CD4-positive, alpha-beta T cell treated with Interleukin-21 for 1 hour (primary cell): ENCODE data around the gene TSPAN9.

Experiments used
- DNase-seq: peaks from one replicate; pipeline ENCODE4 v3.0.0-alpha.2; 2020

The TSPAN9 gene

DNA sequence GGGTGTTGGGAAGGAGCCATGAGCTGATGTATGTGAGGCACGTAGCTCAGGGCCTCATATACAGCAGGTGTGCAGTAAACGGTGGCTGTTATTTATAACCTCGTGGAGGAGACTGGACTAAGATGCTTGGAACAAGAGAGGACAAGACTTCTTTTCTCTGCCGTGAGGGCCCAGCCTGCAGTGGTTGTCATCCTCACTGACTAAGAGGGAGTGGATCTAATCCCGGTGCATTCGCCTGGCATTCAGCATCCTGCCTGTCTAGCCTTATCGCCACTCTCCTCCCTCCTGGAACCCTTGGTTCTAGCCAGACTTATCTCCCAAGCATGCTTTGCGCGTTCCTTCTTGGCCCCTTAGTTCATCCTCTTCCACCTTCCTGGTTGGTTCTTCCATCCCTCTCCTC lies 3.9 kb downstream of the TSPAN9 start:
- no peak for DNase-seq

DNA sequence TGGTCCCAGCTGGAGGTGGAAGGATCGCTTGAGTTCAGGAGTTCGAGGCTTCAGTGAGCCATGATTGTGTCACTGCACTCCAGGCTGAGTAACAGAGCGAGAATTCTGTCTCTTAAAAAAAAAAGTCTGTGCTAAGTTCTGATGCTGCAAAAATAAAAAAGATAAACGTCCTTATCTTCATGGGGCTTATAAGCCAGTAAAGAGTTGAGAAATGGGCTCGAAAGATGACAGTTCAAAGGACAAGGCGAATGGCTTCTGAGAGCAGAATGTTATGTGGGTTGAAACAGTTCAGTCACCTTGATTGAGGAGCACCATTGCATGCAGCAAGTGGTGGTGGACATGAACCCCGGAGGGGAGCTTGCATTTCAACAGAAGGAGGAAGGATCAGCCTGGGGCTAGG lies 4.7 kb downstream of the TSPAN9 start:
- no peak for DNase-seq

DNA sequence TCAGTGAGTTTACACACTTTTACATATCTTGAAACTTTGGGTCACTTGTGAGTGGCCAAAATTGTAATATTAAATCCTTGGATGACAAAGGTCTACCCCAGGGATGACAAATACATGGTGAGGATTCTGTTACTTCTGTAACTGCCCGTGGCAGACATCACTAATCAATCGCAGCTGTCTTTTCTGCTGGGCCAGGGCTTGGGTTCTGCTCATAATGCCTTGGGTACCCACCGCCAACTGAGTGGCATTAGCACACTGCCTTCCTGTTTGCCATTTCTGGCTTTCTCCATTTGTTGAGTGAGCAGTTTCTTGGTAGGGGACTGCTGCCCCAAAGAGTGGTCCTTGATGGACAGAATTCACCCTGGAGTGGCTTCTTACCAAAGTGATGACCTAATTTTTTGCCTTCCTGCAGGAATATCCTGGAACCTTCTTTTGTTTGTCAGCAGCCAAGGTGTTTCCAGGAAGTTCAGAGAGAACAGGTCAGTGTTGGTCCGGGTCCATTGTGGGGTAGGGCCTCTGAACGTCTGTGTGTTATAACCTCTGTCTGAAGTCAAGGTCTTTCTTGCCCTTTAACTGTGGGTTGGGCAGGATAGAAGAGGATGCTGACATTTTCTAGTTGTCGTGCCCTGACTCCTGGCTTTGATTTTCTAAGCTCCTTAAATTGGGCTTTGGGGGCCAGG lies 6.2 kb downstream of the TSPAN9 start:
- DNase-seq = no peak

DNA sequence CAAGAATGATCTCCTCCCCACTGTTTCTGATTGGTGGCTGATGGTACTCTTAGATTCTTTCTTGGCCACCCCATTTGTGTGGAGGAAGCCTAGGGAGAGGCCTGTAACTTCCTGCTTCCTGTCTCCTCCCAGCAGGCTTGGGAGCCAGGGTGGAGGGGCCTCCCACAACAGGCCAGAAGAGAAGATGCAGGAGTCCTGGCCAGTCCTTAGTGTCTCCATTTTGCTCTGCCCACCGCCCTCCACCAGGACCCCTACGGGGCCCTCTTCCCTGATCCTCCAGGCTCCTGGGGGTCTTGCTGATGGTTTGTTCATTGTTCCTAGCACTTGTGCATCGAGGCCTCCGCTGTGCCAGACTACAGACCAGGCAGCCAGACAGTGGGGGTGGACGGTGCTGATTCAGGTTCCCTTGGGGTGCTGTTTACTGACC lies 6.8 kb downstream of the TSPAN9 start:
- DNase-seq = no peak

DNA sequence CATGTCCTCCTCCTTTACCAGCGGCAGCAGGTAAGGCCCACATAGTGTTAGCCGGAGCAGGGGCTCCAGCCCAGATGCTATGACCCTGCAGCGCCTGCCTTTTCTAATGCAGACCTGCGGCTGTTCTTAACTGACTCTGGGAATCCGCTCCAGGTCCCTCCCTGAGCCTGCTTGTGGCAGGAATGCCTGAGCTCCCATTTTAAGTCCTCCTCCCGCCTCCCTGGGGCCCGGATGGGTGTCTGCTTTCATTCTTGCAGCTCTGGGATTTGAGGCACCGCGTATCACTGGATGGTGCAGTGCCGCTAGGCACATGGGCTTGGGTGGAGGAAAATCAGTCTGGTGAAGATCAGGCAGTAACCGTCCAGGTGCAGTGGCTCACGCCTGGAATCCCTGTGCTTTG lies 7.6 kb downstream of the TSPAN9 start:
- DNase-seq = no peak

DNA sequence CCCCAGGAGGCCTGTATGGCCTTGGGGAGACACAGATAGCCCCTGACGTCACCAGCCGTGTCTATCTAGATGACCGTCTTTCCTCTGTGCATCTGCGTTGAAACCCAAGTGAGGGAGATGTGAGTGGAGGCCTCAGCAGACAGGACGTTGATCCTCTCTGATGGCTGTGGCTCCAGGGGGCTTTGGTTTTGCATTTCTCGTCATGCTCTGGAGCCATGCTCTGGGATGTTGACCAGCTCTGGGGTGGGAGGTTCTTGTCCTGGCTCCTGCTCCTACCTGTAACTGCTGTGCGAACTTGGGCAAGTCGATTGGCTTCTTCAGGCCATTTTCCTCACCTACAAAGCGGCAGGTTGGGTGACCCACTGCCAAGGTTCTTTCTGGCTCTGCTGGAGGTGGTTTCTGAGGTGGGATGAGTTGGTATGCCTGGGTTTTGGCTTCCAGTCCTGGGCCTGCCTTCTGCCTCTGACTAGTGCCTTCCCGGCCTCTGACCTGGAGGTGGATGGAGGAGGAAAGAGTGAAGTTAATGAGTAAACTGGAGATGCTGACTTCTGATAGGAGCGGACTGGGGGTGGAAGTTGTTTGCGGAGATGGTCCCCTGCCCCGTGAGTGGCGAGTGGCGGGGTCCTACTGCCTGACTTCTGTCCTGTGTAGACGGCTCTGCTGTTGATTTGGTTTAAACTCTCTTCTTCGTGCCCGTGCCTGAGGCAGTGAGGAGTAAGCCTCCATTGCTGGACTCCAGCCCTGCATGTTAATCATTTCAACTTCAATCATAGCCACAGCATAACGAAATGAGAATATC lies 8.4 kb downstream of the TSPAN9 start:
- DNase-seq = no peak

DNA sequence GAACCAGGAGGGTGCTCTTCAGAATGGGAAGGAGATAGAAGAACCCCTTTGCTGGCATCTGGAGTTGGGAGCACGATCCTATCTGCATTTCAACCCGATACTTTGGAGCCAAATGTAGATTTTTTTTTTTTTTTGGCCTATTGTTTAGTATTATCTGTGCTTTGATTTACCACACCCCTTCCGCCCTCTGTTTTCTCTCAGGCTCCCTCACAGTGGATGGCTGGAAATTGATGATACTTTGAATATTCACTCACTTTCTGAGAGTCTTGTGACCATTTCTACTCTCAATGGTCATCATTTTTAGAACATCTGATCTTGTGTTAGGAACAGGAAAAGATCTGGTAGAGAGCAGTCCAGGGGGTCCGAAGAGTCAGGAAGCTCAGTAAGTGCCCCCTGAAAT lies 9.0 kb downstream of the TSPAN9 start:
- DNase-seq = no peak

DNA sequence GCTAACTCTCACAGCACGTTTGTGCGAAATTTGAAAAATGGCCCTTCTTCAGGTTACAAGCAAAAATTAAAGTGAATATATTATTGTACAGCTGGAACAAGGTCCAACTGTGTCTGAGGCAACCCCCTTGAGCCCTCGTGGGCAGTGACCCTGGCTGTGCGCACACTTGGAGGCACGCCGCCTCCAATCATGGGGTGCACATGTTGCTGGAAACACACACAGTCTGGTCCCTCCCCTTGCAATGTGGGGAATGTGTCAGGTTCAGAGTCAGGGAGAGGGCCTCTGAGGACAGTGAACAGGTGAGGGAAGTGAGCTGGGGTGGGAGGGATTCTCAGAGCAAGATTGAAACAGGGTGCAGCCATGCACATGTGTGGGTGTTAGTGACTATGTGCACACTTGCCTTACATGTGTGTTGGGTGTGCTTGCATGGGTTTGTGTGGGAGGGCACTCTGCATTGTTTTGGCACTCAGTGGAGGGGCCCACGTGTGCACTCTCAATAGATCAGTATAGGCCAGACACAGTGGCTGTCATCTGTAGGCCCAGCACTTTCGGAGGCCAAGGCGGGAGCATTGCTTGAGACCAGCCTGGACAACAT lies 9.6 kb downstream of the TSPAN9 start:
- DNase-seq = no peak

DNA sequence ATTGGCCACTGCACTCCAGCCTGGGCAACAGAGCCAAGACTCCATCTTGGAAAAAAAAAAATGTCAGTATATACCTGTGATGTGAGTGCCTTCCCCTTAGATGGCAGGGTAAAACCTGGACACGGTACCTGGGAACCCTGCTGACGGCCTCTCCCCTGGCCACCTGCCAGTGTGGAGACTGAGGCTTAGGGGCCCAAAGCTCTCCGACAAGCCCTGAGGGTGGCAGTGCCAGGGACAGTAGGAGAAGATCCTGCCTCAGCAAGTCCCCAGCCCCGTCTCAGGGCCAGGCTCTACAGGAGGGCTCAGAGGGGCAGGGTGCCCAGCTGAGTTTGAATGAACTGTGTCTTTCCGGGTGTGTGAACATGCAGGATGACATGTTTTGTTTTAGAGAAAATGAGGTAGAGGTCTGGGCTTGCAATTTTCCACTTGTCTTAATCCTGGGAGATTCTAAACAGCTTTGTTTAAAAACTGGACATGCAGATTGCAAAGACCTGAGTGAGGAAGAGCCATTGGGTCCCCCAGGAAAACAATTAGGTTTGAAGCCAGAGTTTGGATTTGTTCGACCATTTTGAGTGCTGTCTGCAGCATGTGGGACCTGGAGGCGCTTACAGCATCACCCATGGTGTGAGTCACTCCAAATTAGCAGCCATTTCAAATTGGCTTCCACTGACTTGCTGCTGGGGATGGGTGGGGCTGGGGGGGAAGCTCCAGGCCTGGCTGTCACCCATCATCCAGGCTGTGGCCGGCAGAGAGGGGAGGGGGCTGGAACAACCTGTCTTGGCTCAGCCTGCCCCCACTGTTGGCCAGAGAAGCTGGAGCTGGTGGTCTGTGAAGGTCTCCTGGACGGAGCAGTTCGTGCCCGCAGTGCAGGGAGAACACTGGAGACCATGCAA lies 10.8 kb downstream of the TSPAN9 start:
- DNase-seq = no peak

DNA sequence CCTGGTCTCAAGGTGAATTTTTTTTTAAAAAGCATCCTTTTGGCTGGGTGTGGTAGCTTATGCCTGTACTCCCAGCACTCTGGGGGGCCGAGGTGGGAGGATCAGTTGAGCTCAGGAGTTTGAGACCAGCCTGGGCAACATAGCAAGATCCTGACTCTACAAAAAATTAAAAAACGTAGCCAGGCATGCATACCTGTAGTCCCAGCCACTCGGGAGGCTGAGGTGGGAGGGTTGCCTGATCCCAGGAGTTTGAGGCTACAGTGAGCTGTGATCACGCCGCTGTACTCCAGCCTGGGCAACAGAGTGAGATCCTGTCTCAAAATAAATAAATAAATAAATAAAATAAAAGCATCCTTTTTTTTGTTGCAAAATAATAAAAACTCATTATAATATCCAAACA lies 12.4 kb downstream of the TSPAN9 start:
- DNase-seq = no peak

DNA sequence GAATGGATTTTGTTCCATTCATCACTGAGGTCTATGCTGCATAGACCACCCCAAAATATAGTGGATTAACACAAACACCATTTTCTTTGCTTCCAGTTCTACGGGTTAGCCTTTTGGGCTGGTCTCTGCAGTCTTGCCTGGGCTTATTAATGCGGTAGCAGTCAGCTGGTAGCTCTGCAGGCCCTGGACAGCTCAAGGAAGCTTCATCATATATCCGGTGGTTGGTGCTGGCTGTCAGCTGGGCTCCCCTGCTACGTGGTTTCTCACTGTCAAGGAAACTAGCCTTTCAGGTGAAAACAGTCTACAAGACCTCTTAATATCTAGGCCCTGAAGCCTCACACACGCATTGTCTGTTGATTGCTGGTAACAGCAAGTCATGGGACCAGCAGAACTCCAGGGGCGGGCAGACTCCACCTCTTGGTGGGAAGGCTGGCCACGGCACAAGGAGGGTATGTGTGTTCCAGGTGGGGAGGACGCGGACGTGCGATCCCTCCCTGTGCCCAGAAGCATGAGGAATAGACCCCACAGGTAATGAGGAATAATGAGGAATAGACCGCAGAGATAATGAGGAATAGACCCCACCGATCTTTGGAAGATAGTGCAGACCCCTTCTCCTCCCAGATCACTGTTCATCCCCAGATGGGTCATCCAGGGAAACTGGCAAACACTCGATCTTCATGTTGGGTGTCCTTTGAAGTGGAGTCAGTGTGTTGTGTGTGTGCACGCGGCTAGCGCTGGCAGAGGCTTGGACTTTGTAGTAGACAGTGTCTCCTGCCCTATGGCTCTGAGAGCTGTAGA lies 13.3 kb downstream of the TSPAN9 start:
- DNase-seq = no peak

DNA sequence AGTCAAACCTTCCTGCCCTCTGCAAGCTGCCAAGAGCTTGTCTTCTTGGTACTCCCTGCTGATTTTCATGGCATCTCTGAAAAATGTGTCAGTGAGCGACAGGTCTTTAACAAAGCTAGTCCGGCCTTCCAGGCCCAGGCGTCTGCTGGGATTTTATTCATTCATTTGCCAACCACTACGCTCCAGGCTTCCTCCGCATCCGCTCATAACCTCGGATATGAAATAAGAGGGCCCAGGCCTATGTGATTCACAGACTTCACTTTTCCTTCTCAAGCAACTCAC lies 13.8 kb downstream of the TSPAN9 start:
- no peak for DNase-seq

DNA sequence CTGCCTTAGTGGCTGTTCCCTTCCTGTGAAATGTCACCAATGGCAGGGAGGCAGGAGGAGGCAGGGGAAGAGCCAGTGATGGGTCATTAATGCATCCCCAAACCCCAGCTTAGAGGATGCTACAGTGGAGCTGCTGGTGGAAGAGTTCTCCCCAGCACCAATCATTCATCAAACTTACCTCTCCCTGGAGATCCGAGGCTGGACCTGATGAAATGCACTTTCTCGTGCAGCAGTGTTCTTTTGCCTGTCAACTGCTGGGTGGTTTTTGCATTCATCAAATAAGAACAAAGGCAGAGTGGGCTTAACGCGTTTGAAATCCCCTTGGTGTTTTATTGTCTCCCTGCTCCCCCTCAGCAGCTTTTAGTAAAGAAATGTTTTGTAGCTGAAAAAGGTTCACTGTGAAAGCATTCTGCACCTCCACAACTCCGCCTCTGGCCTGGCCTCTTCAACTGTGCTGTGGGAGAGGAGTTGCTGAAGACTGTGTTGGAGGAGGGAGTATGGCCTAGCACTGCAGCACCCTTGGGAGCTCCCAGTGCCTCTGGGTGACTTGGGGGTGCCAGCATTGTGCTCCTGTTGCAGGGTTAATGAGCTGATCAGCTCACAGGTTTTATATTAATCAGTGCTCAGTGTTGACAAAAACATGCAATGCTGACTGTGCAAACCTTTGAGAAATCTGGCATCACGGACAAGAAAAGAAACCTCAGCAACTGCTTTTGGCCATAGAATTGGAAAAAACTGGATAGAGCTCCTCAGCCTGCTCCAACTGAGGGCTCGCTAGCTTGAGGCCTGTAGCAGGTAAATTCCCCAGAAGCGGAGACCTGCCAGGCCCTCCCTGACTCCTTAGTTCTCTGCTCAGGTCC lies 14.4 kb downstream of the TSPAN9 start:
- no peak for DNase-seq

DNA sequence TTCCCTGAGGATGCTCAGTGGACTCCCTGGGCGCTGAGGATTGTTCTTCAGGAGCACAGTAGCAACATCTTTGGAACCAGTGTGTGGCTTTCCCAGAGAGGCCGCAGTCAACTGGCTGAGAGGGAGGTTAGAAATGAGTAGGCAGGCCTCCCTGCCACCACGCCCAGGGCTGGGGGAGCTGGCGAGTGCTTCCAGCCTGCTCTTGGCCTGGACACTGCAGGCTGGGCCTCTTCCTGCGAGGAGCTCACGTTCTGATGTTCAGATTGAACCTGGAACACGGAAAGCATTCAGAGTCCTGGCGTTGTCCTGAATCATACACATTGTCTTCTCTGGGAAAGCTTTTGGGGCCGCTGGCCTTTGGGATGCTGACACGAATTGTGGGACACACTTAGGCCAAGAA lies 15.6 kb downstream of the TSPAN9 start:
- no peak for DNase-seq

DNA sequence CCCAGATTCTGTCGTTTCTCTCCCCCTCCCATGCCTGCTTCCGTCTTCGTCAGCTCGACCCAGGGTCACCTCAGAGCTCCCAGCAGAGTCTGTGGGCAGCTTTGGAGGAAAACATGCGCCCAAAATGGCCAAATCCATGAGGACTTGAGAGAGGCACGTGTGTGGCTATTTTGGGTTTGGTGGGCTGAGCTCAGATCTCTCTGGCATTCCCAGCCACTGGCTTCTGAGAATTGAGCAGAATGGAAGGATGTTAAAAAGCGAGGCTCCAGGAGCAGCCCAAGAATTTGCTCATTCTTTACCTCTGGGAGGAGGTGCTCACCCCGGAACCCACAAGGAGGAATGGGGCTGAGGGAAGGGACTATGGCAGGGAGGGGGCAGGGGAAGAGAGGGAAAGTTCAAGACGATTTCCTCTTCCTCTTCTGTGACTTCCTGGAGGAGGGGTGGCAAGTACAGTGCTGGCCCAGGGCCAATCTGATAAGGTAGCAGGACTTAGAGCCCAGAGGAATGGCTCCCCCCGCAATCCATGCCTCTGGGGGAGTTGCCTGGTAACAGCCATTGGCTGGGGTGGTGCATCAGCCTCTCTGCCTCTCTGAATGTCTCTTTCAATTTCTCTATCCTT lies 20.1 kb downstream of the TSPAN9 start:
- no peak for DNase-seq

DNA sequence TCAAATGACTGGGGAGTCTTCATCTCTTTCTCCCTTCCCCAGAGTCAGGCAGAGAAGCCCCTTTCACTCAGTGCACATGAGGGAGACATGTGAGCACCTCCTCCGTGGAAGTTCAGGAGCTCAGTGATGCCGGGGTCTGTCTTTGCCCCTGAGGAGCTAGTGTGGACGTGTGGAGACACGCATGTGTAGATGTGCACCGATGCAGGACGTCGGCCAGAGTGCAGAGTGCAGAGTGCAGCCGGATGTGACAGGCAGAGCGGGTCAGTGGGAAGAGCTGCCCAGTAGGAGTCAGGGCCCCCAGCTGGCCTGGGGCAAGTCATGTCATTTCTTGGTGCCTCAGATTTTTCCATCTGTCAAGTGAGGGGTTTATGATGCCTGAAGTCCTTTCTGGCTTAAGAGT lies 20.7 kb downstream of the TSPAN9 start:
- DNase-seq = no peak

DNA sequence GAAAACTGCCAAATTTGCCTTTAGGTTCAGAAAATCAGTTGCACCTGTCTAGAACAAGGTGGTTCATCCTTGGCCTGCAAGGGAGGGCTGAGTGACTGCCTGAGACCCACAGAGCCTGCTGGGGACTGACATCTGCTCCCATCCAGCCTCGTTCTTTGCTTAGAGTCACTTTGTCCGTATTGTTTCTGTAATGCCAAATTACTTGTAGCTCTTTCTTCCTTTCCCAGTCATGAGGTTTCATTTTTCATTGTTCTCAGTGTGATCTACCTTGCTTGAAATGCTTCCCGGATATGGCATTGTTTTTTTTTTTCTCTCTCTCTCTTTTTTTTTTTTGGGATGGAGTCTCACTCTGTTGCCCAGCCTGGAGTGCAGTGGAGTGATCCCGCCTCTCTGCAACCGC lies 21.3 kb downstream of the TSPAN9 start:
- no peak for DNase-seq

DNA sequence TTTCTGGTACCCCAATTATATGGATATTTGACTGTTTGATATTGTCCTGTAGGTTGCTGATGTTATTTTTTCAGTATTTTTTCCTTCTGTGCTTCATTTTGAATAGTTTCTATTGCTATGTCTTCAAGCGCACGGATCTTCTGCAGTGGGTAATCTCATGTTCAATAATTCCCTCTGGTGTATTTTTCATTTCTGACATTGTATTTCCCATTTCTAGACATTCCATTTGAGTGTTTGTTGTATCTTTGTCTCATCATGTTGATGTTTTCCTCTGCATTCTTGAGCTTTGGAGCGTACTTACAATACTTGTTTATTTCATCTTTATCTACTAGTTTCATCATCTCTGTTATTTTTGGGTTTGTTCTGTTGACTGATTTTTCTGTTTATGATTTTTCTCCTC lies 22.0 kb downstream of the TSPAN9 start:
- no peak for DNase-seq

DNA sequence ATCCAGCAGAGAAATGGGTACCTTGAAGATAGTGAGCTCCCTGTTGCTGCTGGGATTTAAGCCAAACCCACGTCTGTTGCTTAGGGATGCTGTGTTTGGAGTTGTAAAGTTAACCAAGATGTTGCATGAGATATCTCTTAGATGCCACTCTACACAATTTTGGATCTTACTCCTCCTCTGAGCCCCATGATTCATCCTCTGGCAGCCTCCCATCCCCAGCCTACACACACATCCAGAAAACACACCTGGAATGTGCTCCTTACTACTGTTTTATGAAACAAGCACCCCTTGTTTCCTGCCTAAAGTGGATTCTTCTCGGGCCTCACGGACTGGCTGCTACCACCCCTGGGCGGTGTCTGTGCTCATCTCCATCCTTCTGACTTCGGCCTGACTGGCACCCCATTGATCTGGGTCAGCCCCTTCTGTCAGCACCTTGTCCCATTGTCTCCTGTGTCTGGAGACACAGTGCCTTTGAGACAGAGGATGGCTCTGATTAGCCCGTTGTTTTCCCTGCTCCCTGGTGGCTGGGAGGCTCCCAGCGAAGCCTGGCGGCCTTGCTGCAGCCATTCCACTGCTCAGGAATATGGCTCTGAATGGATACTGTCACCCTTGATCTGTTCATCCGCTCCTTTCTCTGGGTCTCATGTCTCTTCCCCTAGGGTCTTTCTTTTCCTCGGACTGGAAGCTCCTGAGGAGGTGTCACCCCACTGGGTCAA lies 24.3 kb downstream of the TSPAN9 start:
- no peak for DNase-seq

DNA sequence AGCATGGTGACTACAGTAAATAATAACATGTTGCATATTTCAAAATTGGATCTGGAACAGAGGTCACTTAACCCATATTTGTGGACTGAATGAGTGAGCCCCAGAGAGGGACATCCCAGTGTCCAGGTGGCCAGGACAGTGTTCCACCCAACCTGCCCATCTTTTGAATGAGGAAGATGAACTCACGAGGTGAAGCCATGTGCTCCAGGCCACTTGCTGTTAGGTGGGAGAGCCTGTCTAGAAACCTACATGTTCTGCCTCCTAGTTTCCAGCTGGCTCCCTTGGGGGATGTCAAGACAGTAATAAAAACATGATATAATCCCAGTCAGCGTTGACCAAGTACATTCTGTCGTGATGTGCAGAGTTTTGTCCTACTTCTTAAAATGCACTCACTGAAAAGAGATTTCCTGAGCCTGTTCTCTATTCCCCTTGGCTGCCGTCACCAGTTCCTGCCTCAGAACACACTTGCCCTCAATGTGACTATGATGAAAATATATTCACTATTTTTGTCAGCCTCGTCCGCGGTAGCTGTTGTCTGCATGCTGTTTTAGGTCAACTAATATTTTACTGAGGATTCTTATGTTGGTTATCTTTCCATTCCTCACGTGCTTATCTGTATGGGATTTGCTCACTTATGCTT lies 25.7 kb downstream of the TSPAN9 start:
- DNase-seq = no peak
